Measurements from ENCODE around the gene SNRPE.
"Not testable (repeated sequence)": the region's sequence is repeated elsewhere in the genome, so short reads cannot be mapped to it uniquely, and the experiment has no call there.

- TF ChIP-seq CTCF (IDR thresholded peaks at IDR 0.05; ENCODE audit: extremely low read depth in 1 of 2, insufficient read depth in 1 of 2, low read depth in 1 of 2, low read length in 2 of 2); POLR2A (IDR thresholded peaks at IDR 0.05; ENCODE audit: low read depth, low read length); MAX (IDR thresholded peaks at IDR 0.05; ENCODE audit: insufficient read depth, insufficient read length); EZH2 (IDR thresholded peaks at IDR 0.05; ENCODE audit: borderline replicate concordance, low read depth, low read length, severe bottlenecking); POLR2AphosphoS5 (IDR thresholded peaks at IDR 0.05; ENCODE audit: insufficient read depth, low read depth, low read length): not testable (repeated sequence)
Observed at GRCh38 chr1:203853112-203853511, 8.3 kb upstream of the SNRPE start.
